Stimulated activated CD4-positive, alpha-beta T cell treated with anti-CD3 and anti-CD28 coated beads, Interleukin-4, amount 100 ng/mL, for 24 hours (primary cell): ENCODE measurements around the gene YPEL4.
A peak's percentile ranks its signal among the peaks of the same experiment; 100 is the strongest.

Experiments used
- DNase-seq: peaks from one replicate; pipeline ENCODE4 v3.0.0-alpha.2; 2020

The YPEL4 gene

GRCh38 chr11:57648801-57649735 lies 644 bp downstream of the YPEL4 start:
- DNase-seq: no peak

GRCh38 chr11:57647960-57648800 lies 1.5 kb downstream of the YPEL4 start:
- no peak for DNase-seq

- DNase-seq: no peak
These were observed 2.3 kb downstream of the YPEL4 start for GRCh38 chr11:57647372-57647771.

GRCh38 chr11:57646799-57647303 lies 2.9 kb downstream of the YPEL4 start:
- no peak for DNase-seq

- DNase-seq: no peak
These were observed 3.4 kb downstream of the YPEL4 start for GRCh38 chr11:57646194-57646798.

DNA sequence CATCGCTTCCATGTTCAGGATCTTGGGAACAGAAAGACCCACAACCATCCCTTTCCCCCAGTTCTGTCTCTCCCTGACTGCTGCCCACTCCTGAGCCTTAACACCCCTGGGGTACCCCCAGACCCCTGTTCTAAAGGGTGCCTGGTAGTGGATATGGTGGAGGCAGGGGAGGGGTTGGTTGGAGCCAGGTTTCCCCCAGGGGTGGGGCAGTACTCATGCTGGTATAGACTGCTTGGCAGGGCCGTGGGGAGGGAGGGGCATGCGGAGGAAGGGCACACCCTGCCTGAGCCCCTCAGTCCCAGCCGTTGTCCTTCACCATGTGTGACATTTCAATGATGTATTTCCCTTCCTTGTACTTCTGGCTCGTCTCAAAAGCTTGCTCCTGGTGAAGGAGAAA lies 4.0 kb downstream of the YPEL4 start:
- DNase-seq: no peak

DNA sequence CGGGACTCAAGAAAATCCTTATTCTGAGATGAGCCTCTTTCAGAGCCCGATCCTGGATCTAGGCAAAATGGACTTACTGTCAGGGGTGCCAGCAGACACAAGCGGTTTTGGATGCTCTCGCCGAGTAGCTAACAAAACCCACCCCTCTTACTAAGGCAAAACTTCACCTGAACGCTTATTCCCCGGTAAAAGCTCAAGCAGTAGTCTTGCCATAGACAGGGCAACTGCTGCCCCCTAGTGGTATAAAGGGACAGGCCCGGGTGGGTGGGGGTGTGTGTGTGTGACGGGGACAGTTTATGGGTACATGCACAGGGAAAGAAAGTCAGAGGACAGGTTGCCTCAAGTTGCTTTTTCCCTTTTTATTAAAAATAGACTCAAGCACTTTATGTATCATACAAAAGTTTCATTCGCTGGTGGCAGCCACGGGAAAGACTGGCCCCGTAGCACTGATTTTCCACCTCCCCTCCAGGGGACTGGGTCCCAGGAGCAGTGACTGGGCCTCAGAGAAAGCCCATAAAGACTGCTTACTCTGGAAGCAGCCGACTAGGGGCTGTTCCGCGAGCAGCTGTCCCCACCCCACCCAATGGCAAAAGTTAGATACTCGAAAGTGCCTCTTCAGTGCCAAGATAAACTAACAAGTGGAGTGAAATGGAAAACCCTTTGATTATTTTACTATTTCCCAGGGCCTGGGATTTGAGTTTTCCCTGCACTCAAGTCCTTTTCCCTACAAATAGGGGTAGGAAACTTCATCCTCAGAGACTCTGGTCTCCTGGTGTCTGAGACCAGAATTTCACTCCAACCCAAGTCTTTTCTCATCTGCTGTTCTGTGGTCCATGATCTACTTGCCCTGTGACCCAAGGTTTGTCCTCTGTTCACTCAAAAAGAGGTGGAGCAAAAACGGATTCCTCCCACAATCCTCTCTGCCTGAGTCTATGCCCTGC lies 4.7 kb downstream of the YPEL4 start:
- peak; percentile 90 for DNase-seq

DNA sequence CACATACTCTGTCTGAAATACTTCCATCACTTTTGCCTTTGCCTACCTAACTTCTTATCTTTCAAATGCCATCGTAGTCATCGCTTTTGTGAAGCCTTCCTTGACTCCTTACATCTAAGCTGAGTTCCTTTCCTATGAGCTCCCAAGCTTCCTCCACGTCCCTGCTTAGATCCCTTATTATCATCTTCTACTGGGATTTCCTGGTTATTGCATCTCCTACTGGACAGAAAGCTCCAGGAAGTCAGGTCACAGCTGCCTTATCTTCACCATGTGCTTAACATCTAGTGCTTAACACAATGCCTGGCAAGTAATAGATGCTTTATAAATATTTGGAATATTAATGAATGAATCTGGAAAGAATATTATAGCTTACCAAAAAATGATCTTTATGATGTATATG lies 5.9 kb downstream of the YPEL4 start:
- no peak for DNase-seq

DNA sequence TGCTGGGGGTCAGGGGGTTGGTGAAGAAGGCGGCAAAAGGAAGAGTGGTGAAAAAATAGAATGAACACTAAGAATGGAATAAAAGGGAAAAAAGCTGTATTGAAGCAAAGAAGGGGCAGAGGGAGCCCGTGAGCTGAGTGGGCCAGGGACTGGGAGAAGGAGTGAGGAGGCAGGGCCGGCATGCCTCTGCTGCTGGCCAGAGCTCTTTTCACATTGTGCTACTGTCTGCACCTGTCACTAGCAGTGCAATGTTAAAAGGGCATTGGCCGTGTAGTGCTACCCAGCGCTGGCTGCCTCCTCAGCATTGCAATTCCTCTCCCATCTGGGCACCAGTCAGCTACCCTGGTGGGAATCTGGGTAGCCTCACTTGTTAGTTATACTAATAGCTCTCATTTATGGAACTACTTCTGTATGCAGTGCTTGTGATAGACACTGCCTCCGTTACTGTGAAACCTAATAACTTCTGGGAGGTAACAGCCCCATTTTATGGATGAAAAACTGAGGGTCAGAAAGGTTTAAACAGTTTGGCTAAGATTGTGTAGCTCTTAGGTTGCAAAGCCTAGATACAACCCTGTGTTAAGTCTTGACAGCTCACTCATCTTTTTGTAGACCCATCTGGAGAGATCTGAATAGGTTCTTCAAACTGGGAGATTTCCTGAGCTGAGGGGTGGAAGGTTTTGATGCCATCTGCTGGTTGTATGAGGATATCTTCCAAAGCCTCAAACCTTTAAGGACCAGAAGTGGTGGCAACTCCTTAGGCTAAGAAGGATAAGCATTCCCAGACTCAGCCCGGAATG lies 8.5 kb downstream of the YPEL4 start:
- DNase-seq: no peak

- DNase-seq: no peak
These were observed 9.5 kb downstream of the YPEL4 start for GRCh38 chr11:57640068-57640800.

GRCh38 chr11:57639321-57640067 lies 10.2 kb downstream of the YPEL4 start:
- DNase-seq: no peak

- DNase-seq: no peak
These were observed 10.8 kb downstream of the YPEL4 start for GRCh38 chr11:57638811-57639320.

DNA sequence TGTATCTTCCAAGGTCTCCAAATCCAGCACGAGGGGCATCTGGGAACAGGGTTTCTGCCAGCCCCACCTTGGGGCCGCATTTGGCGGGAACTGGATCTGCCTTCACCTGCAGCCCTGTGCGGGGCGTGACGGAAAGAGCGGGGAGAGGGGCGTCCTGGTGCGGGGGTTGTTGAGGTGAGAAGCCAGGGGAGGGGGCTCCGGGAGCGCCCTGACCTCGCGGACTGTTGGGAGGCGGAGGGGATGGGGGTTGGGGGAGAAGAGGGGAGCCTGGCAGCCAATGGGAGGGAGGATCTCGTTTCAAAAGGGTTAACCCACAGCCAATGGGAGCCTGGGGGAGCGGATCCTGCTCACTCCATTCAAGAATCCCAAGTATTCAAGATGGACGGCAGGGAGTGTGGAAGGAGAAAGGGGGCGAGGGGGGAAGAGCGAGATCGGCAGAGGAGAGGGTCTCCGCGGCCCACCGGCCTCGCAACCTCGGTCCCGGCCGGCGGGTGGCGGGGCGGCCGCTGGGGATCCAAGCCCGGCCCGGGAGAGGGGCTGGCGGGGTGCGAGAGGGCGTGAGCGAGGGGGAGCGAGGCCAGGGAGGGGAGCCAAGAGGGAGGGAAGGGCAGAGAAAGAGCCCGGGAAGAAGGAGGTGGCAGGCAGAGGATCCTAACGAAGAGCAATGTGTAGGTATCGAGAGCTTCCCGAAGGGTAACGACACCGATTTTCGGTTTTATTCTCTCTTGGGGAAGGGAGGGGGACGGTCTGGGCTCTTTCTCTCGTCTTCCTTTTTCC lies 11.5 kb downstream of the YPEL4 start:
- DNase-seq: no peak

GRCh38 chr11:57637626-57638004 lies 12.1 kb downstream of the YPEL4 start:
- DNase-seq: no peak

DNA sequence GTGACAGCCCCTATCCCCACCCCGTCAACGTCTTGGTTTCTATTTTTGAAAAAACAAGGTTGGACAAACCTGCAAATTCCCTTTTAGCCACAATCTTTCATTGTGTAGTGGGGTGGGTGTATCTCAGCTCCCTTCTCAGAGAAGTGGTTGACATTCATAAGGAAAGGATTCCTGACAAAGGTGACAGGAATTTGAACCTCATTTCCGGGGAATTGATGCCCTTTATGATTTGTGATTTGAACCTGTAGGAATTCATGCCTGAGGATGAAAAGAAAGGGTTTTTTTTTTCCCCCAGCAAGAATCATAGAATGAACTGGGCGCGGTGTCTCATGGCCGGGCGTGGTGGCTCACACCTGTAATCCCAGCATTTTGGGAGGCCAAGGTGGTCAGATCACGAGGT lies 14.5 kb downstream of the YPEL4 start:
- no peak for DNase-seq

DNA sequence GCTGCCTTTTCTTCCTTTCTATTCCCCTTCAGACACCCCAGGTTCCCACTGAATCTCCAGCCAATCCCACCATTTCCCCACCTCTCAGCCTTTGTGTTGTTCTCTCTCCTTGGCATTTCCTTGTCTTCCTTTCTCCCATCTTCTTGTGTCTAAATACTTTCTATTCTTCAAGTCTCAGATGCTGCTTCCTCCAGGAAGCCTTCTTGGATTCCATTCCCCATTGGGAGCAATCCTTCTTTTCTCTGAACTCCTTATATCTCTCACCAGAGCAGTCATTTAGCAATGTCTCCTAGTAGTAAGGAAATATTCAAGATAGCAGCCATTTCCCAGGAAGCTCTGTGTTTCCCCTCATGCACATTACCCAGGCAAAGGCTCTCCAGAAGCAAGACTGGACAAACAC lies 15.4 kb downstream of the YPEL4 start:
- no peak for DNase-seq

DNA sequence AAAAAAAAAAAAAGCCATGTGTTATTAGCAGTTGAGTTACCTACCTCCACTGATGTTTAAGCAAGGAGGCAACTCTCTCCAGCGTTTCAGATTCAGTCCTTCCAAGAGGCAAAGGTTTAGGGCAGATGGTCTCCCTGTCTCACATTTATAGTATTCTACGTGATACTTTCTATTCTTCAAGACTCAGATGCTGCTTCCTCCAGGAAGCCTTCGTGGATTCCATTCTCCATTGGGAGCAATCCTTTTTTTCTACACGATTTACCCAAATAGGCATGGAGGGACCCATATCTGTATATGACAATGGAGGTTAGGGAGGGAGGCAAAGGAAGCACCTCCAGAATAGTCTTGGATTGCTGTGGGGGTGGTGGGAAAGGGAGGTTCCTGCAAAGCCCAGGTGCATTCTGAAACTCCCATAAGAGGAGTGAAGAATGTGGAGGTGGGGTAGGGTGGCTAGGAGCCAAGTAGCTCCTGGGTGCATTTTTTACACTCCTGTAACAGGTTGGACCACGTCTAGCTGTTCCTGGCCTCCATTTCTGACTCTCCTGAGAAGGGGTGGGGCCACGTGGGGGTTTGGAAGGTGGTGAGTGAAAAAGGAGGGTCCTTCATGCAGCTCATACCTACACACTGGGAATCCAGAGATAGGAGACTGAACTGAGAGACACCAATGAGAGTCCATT lies 16.2 kb downstream of the YPEL4 start:
- no peak for DNase-seq

- no peak for DNase-seq
These were observed 17.6 kb downstream of the YPEL4 start for GRCh38 chr11:57632116-57632515.
